ENCODE data around the gene HIC1. TPM values are rescaled to one million over a fixed set of nuclear protein-coding genes. Genes with fewer than 3 reads are reported as not detected.

Gene HIC1
- total and polyA plus RNA-seq, 9 of the 15 experiments (the other 6 are each of a cell fraction or from before 2014, with no cell fraction given): 0.01 to 2.5 (median 0.18) TPM

DNA sequence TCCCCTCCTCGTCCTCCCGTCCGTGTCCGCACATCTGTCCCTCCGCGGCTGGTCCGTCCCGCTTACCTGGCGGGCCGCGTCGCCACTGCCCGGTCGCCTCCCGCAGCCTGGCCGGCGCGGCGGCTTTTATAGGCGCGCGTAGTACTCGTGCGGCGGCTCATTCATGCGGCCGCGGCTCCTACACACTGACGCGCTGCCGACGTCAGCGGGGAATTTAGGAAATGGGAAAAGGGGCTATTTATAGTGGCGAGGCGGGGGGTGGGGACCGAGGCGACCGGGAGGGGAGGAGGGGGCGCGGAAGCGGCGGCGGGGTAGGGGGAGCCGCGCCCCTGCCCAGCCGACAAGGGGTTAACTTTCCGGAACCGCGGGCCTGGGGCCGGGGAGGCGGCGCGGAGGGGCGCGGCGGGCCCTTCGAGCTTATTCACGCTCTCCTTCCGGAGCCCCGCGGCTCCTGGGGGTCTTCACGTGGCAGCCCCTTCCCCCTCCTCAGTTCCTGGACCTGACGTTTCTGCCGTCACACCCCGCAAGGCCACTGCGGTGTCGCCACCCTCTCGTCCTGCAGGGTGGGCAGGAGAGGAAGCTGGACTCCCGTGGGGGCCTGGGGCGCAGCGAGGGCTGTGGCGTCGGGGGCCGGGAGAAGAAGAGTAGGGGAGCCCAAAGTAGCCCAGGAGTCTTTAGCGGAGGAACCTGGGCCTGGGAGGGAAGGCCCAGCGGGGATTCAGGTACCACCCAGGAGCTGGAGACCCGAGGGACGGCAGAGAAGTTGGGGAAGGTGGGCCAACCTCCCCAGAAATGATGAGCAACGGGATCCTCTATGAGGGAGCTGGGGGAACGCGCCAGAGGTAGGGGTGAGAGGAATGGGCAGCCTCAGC is 3.6 kb upstream of the HIC1 start (continued):
- TF ChIP-seq ZKSCAN8 (CRISPR knock-in tag; IDR thresholded peaks at IDR 0.05): peak; percentile 91
- TF ChIP-seq, protein P1, sequence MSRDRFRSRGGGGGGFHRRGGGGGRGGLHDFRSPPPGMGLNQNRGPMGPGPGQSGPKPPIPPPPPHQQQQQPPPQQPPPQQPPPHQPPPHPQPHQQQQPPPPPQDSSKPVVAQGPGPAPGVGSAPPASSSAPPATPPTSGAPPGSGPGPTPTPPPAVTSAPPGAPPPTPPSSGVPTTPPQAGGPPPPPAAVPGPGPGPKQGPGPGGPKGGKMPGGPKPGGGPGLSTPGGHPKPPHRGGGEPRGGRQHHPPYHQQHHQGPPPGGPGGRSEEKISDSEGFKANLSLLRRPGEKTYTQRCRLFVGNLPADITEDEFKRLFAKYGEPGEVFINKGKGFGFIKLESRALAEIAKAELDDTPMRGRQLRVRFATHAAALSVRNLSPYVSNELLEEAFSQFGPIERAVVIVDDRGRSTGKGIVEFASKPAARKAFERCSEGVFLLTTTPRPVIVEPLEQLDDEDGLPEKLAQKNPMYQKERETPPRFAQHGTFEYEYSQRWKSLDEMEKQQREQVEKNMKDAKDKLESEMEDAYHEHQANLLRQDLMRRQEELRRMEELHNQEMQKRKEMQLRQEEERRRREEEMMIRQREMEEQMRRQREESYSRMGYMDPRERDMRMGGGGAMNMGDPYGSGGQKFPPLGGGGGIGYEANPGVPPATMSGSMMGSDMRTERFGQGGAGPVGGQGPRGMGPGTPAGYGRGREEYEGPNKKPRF (IDR thresholded peaks at IDR 0.05; ENCODE audit: low read depth, low read length): no peak
- TF ChIP-seq NCOA4 (IDR thresholded peaks at IDR 0.05; ENCODE audit: partially characterized antibody): no peak
- TF ChIP-seq BACH1 (tag; IDR thresholded peaks at IDR 0.05): no peak
- TF ChIP-seq SMAD3 (CRISPR knock-in tag; conservative IDR thresholded peaks at IDR 0.05): no peak
- no peak for TF ChIP-seq SMAD2 (IDR thresholded peaks at IDR 0.05; ENCODE audit: low read depth, low read length)
- no peak for TF ChIP-seq PTTG1 (tag; IDR thresholded peaks at IDR 0.05; ENCODE audit: low read depth)
- TF ChIP-seq SMAD4 (CRISPR knock-in tag; conservative IDR thresholded peaks at IDR 0.05): no peak
- no peak for TF ChIP-seq MTA3 (IDR thresholded peaks at IDR 0.05; ENCODE audit: borderline replicate concordance)
- no peak for TF ChIP-seq MEF2A (IDR thresholded peaks at IDR 0.05; ENCODE audit: control insufficient read depth, low read depth, low read length)
- no peak for TF ChIP-seq TCFL5 (CRISPR knock-in tag; conservative IDR thresholded peaks at IDR 0.05)
- TF ChIP-seq, protein P2, sequence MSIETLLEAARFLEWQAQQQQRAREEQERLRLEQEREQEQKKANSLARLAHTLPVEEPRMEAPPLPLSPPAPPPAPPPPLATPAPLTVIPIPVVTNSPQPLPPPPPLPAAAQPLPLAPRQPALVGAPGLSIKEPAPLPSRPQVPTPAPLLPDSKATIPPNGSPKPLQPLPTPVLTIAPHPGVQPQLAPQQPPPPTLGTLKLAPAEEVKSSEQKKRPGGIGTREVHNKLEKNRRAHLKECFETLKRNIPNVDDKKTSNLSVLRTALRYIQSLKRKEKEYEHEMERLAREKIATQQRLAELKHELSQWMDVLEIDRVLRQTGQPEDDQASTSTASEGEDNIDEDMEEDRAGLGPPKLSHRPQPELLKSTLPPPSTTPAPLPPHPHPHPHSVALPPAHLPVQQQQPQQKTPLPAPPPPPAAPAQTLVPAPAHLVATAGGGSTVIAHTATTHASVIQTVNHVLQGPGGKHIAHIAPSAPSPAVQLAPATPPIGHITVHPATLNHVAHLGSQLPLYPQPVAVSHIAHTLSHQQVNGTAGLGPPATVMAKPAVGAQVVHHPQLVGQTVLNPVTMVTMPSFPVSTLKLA (conservative IDR thresholded peaks at IDR 0.05): no peak
- TF ChIP-seq STAT5B (CRISPR knock-in tag; IDR thresholded peaks at IDR 0.05): no peak
- TF ChIP-seq ZNF347 (CRISPR knock-in tag; IDR thresholded peaks at IDR 0.05; ENCODE audit: low read depth): no peak
- TF ChIP-seq, protein P3, sequence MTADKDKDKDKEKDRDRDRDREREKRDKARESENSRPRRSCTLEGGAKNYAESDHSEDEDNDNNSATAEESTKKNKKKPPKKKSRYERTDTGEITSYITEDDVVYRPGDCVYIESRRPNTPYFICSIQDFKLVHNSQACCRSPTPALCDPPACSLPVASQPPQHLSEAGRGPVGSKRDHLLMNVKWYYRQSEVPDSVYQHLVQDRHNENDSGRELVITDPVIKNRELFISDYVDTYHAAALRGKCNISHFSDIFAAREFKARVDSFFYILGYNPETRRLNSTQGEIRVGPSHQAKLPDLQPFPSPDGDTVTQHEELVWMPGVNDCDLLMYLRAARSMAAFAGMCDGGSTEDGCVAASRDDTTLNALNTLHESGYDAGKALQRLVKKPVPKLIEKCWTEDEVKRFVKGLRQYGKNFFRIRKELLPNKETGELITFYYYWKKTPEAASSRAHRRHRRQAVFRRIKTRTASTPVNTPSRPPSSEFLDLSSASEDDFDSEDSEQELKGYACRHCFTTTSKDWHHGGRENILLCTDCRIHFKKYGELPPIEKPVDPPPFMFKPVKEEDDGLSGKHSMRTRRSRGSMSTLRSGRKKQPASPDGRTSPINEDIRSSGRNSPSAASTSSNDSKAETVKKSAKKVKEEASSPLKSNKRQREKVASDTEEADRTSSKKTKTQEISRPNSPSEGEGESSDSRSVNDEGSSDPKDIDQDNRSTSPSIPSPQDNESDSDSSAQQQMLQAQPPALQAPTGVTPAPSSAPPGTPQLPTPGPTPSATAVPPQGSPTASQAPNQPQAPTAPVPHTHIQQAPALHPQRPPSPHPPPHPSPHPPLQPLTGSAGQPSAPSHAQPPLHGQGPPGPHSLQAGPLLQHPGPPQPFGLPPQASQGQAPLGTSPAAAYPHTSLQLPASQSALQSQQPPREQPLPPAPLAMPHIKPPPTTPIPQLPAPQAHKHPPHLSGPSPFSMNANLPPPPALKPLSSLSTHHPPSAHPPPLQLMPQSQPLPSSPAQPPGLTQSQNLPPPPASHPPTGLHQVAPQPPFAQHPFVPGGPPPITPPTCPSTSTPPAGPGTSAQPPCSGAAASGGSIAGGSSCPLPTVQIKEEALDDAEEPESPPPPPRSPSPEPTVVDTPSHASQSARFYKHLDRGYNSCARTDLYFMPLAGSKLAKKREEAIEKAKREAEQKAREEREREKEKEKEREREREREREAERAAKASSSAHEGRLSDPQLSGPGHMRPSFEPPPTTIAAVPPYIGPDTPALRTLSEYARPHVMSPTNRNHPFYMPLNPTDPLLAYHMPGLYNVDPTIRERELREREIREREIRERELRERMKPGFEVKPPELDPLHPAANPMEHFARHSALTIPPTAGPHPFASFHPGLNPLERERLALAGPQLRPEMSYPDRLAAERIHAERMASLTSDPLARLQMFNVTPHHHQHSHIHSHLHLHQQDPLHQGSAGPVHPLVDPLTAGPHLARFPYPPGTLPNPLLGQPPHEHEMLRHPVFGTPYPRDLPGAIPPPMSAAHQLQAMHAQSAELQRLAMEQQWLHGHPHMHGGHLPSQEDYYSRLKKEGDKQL (CRISPR knock-in tag; IDR thresholded peaks at IDR 0.05; ENCODE audit: borderline replicate concordance): no peak

Data from K562 (cell line).